Right atrium auricular region (tissue), 2 donors: ENCODE measurements around the gene SLIT1. TPM values are rescaled to one million over a fixed set of nuclear protein-coding genes. Genes with fewer than 3 reads are reported as not detected.

Source experiments
- DNase-seq: peaks from one replicate; pipeline ENCODE4 v3.0.0-alpha.2; 2019; ENCODE audit warnings: low spot score
- H3K27ac ChIP-seq, 2 donors: fragments of 200-600 bp; sonication (generic); 1 replicate in 1 of 2; 2 replicates in 1 of 2; pipeline ENCODE4 v1.5.1; 2016 to 2019
- H3K27me3 ChIP-seq, 2 donors: fragments of 200-600 bp; sonication (generic); one replicate each; pipeline versions ENCODE4 v1.5.1 to v1.6.0; 2017 to 2019
- H3K36me3 ChIP-seq: fragments of 200-600 bp; sonication (generic); one replicate; pipeline ENCODE4 v1.5.1; 2016
- H3K4me1 ChIP-seq, 2 donors: fragments of 200-600 bp; sonication (generic); one replicate each; pipeline versions ENCODE4 v1.5.1 to v1.6.0; 2017 to 2019
- H3K4me3 ChIP-seq, 2 donors: fragments of 200-600 bp; sonication (generic); 1 replicate in 1 of 2; 2 replicates in 1 of 2; pipeline ENCODE4 v1.5.1; 2017 to 2019; ENCODE audit warnings: mild to moderate bottlenecking in 1 of 2, moderate library complexity in 1 of 2
- H3K9me3 ChIP-seq, 2 donors: fragments of 200-600 bp; sonication (generic); one replicate each; pipeline ENCODE4 v1.5.1; 2019
- CTCF ChIP-seq, 2 donors: fragments of 200-600 bp; sonication (generic); IDR thresholded peaks; one replicate each; pipeline ENCODE4 v1.5.1; 2019; ENCODE audit warnings: antibody characterized with exemption in 2 of 2
- total RNA-seq, 2 donors: library from RNA; depleted of rRNA; stranded (reverse); fragments of >200 nt; gene quantifications; one replicate each; pipeline ENCODE4 v1.1.0, GENCODE V29; 2016

The SLIT1 gene
- total RNA-seq, 2 donors from 2014 or later: not detected

DNA sequence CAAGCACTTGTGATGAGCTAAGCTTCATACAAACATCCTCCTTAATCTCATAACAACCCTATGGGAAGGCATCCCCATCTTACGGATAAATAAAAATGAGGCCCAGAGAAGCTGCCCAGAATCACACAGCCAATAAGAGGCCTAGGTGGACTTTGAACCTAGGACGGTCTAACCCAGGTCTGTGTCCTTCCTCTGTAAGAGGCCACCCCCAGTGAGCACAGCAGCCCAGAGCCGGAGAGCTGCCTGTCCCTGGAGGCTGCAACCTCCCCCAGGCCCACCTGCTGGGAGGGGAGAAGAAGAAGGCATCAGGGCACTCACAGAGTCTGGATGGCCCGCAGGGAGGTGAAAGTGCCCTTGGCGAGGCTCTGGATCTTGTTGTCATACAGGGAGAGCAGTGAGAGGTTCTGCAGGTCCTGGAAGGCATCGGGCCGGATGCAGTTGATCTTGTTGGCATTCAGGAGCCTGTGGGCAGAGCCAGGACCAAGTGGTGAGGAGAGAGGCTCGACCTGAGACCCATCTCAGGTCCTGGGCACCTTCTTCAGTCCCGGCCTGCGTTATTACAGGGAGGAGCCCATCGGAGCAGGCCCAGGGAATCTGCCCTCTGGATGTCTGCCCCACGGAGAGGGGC lies 129.6 kb downstream of the SLIT1 start:
- Histone ChIP-seq H3K36me3 (no peaks in the 10 kb centered on the region), H3K9me3 (no peaks in the 10 kb centered on the region), H3K4me1 (no peaks in the 10 kb centered on the region), H3K4me3 (no peak overlapping the region), H3K27me3 (no peaks in the 10 kb centered on the region), H3K27ac (no peak overlapping the region)
- no peak for DNase-seq
- no peak for TF ChIP-seq CTCF (IDR thresholded peaks at IDR 0.05)

DNA sequence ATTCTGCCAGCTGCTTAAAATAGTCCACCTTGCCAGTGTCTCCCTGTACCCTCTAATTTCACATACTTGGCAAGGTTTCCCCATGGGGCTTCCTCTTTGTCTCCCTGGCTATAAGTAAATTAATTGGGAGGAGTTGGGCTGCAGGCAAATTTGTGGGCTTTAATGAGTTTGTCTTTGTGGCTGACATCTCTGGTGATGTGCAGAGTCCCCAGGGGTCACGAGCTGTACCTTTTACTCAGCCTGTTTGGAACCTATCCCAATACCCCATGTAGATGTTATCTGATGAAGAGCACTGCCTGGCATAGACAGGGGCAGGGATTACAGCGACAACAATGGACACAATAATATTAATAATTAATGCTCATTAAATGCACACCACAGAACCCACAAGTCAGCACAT lies 132.5 kb downstream of the SLIT1 start:
- TF ChIP-seq CTCF (IDR thresholded peaks at IDR 0.05): no peak
- Histone ChIP-seq H3K4me3 (no peak overlapping the region), H3K27ac (no peak overlapping the region), H3K9me3 (no peaks in the 10 kb centered on the region), H3K4me1 (no peaks in the 10 kb centered on the region), H3K36me3 (no peaks in the 10 kb centered on the region), H3K27me3 (no peaks in the 10 kb centered on the region)
- DNase-seq: no peak

DNA sequence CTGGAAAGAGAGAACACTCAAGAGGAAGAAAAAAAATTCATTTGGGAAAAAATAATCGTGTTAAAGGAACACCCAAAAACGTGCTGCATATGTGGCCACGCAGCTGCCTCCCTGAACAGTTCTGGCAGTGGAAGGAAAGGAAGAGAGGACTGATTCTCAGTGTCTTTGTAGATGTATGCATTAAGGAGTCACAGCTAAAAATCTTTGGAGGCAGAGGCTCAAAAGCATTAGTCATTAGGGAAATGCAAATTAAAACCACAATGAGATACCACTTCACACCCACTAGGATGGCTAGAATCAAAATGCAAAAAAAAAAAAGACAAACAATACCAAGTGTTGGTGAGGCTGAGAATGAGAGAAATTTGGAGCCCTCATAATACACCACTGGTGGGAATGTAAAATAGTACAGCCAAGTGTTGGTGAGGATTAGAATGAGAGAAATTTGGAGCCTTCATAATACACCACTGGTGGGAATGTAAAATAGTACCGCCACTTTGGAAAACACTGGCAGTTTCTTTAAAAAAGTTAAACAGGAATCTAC lies 134.7 kb downstream of the SLIT1 start:
- Histone ChIP-seq H3K27ac (no peak overlapping the region), H3K4me1 (no peaks in the 10 kb centered on the region), H3K36me3 (no peaks in the 10 kb centered on the region), H3K4me3 (no peak overlapping the region), H3K9me3 (no peaks in the 10 kb centered on the region), H3K27me3 (no peaks in the 10 kb centered on the region)
- TF ChIP-seq CTCF (IDR thresholded peaks at IDR 0.05): no peak
- DNase-seq: no peak

DNA sequence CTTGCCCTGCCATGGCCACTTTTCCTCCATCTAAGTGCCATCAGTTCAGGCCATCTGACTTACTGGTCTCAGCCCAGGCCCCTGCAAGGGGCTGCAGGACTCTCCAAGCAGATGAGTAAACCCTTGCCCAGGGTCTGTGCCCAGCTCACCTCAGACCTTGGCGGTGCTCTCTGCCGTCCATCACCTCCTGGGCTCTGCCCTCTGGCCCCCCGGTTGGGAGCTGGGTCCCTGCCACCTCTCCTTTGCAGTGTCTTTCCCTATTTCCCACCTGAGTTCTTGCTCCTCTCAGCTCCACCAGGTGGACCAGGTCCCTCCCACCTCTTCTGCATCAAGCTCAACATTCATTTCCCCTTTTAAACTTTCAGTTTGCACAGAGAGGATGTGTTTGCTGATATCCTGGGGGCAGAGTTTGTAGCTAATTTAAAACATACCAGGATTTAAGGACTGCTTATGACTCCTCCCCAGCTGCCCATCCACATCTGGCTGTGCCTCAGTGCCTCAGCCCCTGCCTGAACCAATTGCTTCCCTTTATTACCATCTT lies 135.5 kb downstream of the SLIT1 start:
- no peak for DNase-seq
- H3K27ac ChIP-seq: no peak overlapping the region
- H3K9me3 ChIP-seq: no peaks in the 10 kb centered on the region
- no peak for TF ChIP-seq CTCF (IDR thresholded peaks at IDR 0.05)
- no peak overlapping the region for H3K4me3 ChIP-seq
- H3K27me3 ChIP-seq: no peaks in the 10 kb centered on the region
- H3K36me3 ChIP-seq: no peaks in the 10 kb centered on the region
- no peaks in the 10 kb centered on the region for H3K4me1 ChIP-seq

DNA sequence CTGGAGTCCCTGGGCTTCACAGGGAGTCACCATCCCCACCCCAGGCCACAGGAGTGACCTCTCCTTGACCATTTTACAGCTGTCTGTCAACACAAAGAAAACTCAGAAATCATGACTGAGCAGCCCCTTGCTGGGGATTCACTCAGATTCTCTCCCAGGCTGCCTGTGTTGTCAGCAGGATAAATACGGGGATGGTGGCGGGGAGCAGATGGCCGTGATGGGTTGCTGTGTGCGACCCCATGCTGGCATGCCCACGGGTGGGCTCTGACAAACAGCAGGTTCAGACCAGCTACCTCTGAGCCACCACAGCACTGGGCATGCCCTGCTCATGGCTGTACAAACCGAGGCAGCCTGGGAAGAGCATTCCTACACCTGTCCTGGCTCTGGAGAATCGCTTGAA lies 136.1 kb downstream of the SLIT1 start:
- H3K27ac ChIP-seq: no peak overlapping the region
- no peaks in the 10 kb centered on the region for H3K36me3 ChIP-seq
- no peak for DNase-seq
- H3K4me1 ChIP-seq: no peaks in the 10 kb centered on the region
- H3K9me3 ChIP-seq: no peaks in the 10 kb centered on the region
- H3K4me3 ChIP-seq: no peak overlapping the region
- no peaks in the 10 kb centered on the region for H3K27me3 ChIP-seq
- TF ChIP-seq CTCF (IDR thresholded peaks at IDR 0.05): no peak
